NCI-H774 (cell line): ENCODE measurements around the gene DNAI4.

Experiments used
- DNase-seq: peaks from one replicate; lab custom pipeline; 2025; lab: John Stamatoyannopoulos, UW

The DNAI4 gene

GRCh38 chr1:66764994-66765578 lies 159.6 kb downstream of the DNAI4 start:
- DNase-seq = peak; percentile 43
